GM18508 (cell line): Measurements from ENCODE around the gene CDCA8.

ENCODE experiments used
- ATAC-seq: cut with Tn5 transposase; IDR thresholded peaks from one replicate; pipeline ENCODE4 v1.9.1; 2021; ENCODE audit warnings: moderate number of reproducible peaks; ENCODE audit not compliant: insufficient read depth, unreplicated experiment

Gene CDCA8

GRCh38 chr1:37692078-37692833, at the start of gene CDCA8:
Gene CDCA8, plus strand, starts transcription at chr1:37692516. Its CDS starts 175 bp downstream, at chr1:37692691.
- ATAC-seq = peak; percentile 65

GRCh38 chr1:37647281-37647680, 45.0 kb upstream of the CDCA8 start:
- no peak for ATAC-seq

GRCh38 chr1:37650173-37650572, 42.1 kb upstream of the CDCA8 start:
- ATAC-seq = no peak

- ATAC-seq = no peak
These were observed 41.6 kb upstream of the CDCA8 start for GRCh38 chr1:37650721-37651120.

- ATAC-seq = no peak
These were observed 40.5 kb upstream of the CDCA8 start for GRCh38 chr1:37651803-37652202.

GRCh38 chr1:37652976-37653375, 39.3 kb upstream of the CDCA8 start:
- ATAC-seq = no peak

- ATAC-seq = no peak
These were observed 38.4 kb upstream of the CDCA8 start for GRCh38 chr1:37653906-37654305.

DNA sequence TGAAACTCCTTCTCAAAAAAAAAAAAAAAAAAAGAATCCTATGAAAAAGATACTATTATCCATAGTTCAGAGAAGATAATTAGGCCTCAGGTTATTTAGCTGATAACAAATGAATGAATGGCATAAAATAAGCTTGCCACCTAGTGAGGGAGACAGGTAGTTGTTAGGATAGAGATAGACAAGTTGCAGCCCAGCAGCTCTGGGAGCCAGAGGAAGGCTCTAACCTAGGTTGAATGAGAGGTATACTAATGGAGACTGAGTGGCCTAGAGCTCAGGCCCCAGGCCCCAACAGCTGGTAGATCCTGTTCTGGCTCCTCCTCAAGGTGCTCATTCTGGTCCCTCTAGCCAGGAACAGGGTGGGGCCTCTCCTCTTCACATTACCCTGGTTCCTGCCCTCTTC, 37.0 kb upstream of the CDCA8 start:
- ATAC-seq = no peak

DNA sequence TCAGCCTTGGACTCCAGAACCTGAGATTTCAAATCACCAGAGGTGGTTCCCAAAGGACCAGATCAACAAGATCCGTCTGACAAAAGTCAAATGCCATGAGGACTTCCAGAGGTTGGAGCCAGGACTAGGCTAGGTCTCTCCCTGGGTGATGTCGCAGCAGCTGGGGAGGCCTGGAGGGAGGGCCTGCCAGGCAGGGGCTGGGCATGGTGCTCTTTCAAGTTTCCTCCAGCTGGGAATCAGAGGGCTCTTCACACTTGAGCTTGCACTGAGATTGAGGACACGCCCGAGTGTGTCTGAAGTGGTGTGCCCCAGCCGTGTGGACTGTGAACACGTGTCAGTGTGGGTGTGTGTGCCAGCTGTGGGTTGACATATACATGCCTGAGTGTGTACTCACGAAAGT, 36.3 kb upstream of the CDCA8 start:
- ATAC-seq = no peak

DNA sequence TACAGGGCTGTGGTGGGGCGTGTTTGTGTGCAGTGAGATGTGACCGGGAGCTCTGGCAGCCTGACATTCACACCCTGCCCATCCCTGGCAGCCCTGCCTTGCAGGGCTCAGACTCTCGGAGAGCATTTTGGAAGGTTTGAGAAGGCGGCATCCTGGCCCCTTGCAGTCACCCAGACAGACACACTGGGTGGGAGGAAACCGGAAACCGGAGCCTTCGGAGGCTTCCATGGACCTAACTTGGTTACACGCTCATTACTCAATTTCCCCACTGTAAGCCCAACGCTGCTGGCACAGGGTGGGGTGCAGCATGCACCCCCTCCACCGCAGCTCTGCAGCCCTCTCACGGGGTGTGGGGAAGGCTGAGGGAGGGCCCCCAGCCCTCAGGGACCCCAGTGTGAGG, 35.4 kb upstream of the CDCA8 start:
- ATAC-seq = no peak

DNA sequence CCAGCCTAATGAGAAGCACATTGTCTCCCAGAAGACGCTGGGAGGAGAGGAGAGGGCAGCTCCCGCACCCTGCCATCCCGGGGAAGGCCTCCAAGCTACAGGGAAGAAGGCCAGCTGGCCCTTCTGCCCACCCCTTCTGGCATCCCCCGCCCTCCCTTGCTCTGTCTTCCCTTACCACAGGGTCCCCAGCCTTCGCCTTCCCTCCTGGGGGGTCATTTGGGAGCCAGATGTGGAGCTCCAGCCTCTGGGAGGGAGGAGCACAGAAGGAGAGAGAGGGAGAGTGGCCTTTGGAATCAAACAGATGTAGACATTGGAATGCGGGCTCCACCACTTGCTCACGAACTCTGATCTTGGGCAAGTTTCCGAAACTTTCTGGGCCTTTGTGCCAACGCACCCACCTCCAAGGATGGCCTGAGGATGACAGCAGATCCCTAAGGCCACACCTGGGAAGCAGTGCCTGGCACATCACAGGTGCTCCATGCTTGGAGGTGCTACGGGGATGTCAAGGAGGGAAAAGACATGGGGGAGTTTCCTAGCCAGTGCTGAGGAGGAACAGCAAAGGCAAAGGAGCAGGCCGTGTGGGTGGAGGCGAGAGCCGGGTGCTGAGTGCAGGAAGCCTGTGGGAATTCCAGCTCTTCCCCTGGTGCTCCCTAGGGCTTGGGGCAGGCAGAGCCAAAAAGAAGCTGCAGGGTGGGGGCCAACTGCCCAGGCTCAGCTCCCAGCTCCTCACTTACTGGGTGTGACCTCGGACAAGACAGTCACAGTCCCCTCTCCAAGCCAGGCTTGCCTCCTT, 34.5 kb upstream of the CDCA8 start:
- no peak for ATAC-seq

- ATAC-seq = no peak
These were observed 33.8 kb upstream of the CDCA8 start for GRCh38 chr1:37658486-37658885.

DNA sequence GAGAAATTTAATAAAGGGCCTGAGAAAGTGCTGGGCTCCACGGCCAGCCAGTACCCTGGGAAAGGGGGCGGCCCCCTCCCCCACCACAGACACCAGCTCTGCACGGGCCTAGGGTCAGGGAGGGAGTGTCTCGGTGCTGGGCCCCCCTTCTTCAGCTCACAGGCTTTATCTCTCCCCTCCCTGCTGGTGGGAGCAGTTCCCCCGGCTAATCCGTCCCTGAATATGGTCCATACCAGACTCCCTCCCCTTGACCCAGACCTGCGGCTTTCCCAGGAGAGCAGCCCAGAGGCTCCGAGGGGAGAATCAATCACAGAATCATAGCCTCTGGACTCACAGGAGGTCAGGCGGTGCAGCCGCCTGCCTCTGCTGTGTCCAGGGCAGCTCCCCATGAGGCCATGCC, 31.7 kb upstream of the CDCA8 start:
- no peak for ATAC-seq

DNA sequence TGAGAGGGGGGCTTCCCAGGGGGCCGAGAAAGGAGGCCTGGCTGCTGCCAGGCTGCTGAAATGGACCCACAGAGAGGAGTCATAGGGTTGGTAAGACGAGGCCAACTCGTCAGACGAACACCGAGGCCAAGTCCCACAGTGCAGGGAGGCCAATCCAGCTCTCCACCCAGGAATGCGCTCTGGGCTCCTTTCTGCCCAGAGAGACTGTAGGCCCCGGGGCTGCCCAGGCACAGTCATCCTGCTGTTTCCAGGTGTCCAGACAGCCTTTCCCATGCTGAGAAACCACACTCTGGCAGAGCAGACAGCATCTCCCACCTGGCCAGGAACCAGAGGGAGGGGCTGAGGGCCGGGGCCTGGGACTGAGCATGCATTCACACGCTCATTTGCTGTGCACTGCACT, 30.9 kb upstream of the CDCA8 start:
- ATAC-seq = no peak

GRCh38 chr1:37662031-37662755, 30.1 kb upstream of the CDCA8 start:
- no peak for ATAC-seq

DNA sequence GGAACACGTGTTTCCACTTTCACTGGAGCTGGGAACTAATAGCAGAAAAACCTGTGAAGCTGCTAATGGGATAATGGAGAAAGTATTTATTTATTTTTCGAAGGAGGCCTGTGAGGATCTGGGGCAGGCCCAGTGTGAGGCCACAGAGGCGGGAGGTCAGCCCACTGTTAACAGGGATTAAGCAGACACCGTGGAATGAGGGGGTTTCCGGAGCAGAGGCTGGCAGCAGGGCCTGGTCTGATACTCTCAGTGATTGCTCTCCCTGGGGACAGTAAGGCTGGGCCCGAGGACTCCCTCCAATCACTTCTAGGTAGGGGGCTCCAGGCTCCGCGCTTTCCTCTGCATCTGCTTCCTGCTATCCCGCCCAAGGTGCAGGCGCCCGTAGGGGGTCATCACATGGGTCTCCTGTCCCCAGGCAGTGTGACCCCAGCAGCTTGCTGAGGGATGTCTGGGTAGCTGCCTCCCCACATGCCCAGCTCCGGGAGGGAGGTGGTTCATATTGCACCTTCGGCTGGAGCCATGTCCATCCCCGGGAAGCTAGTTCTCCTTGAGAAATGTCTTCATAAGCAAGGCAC, 28.8 kb upstream of the CDCA8 start:
- ATAC-seq = no peak

DNA sequence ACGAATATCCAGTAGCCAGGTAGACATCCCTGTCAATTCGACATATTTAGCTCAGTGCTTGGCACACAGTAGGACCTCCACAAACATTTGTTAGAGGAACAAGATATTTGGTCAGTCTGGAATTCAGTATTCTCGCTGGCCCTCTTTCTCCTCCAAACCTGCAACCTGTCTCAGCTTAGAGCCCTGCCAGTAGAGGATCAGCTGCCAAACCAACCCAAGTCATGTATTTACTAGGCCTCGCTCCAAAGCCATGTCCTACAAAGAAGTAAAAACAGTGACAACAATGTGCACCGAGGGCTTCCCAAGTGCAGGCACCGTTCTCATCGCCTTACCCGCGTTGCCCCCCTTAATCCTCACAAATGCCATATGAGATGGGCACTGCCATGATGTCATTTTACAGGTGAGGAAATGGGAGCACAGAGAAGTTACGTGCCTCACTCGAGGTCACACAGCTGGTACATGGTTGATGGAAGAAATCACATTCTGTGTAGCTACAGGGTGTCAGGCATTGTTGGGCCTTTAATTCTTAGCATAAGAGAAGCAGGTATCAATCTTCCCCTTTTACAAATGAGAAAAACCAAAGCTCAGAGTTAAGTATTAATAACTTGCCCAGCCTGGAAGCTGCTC, 26.0 kb upstream of the CDCA8 start:
- ATAC-seq = no peak

- no peak for ATAC-seq
These were observed 25.2 kb upstream of the CDCA8 start for GRCh38 chr1:37667023-37667671.

DNA sequence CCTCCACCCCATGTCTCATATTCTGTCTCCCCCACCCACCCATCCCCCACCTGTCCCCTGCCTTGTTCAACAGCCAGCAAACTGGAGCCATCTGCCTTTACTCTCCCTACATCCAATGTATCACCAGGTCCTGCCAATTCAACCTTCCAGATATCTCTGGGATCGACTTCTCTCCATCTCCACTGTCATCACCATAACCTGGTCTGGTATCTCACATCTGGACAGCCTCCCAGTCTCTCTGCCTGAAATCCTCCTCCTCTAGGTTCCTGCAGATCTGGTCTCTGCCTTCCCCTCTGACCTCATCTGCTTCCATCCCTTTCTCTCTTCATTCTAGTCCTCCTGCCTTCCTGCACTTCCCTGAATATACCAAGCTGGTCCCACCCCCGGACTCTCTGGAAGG, 22.2 kb upstream of the CDCA8 start:
- no peak for ATAC-seq

- ATAC-seq = no peak
These were observed 21.1 kb upstream of the CDCA8 start for GRCh38 chr1:37671261-37671660.
